HepG2 (cell line): ENCODE data around the gene ZC3H8. TPM values are rescaled to one million over a fixed set of nuclear protein-coding genes. Genes with fewer than 3 reads are reported as not detected.

Experiments
- BHLHE40 ChIP-seq: IDR thresholded peaks from 2 replicates; pipeline ENCODE4 v1.6.1; 2011; ENCODE audit warnings: low read length, improper control_type of control experiment
- CENPT ChIP-seq: sonication (generic); formaldehyde crosslinking; IDR thresholded peaks from 2 replicates; pipeline ENCODE4 v1.8.0; 2022; ENCODE audit warnings: low read depth, mild to moderate bottlenecking, moderate library complexity, missing genetic modification reagents
- HNF1A ChIP-seq, 2 experiments: sonication (generic) in 1 of 2; formaldehyde crosslinking in 1 of 2; IDR thresholded peaks; 2 replicates each; pipeline versions ENCODE4 v1.4.0 to v1.6.1; 2016 to 2020; ENCODE audit warnings: borderline replicate concordance in 1 of 2, low read depth in 1 of 2, mild to moderate bottlenecking in 1 of 2, missing genetic modification reagents in 1 of 2
- IRF9 ChIP-seq: sonication (generic); formaldehyde crosslinking; IDR thresholded peaks from 2 replicates; pipeline ENCODE4 v1.8.0; 2022; ENCODE audit warnings: missing genetic modification reagents, mild to moderate bottlenecking, borderline replicate concordance
- ISX ChIP-seq: sonication (generic); formaldehyde crosslinking; conservative IDR thresholded peaks from 2 replicates; pipeline ENCODE4 v1.5.0; 2020; ENCODE audit warnings: missing genetic modification reagents
- MAFF ChIP-seq: IDR thresholded peaks from 2 replicates; pipeline ENCODE4 v1.6.1; 2011; ENCODE audit warnings: low read depth, low read length, improper control_type of control experiment
- MLLT10 ChIP-seq: sonication (generic); formaldehyde crosslinking; IDR thresholded peaks from 2 replicates; pipeline ENCODE4 v1.4.0; 2020; ENCODE audit warnings: missing genetic modification reagents
- NCOA1 ChIP-seq: sonication (generic); formaldehyde crosslinking; IDR thresholded peaks from 2 replicates; pipeline ENCODE4 v1.9.0; 2021; ENCODE audit warnings: missing genetic modification reagents
- RFX5 ChIP-seq: IDR thresholded peaks from 2 replicates; pipeline ENCODE4 v1.6.1; 2011; ENCODE audit warnings: low read depth, low read length, improper control_type of control experiment
- SATB2 ChIP-seq: sonication (generic); formaldehyde crosslinking; IDR thresholded peaks from 2 replicates; pipeline ENCODE4 v1.5.0; 2020; ENCODE audit warnings: missing genetic modification reagents
- SNAI1 ChIP-seq: sonication (generic); formaldehyde crosslinking; IDR thresholded peaks from 2 replicates; pipeline ENCODE4 v1.5.0; 2020; ENCODE audit warnings: mild to moderate bottlenecking, missing genetic modification reagents, borderline replicate concordance
- SP1 ChIP-seq, 2 experiments: fragments of 450-650 bp in 1 of 2; sonication (generic) in 1 of 2; formaldehyde crosslinking in 1 of 2; IDR thresholded peaks; 2 replicates each; pipeline versions ENCODE4 v1.4.0 to v1.6.1; 2016 to 2020; ENCODE audit warnings: missing genetic modification reagents in 1 of 2
- ZNF232 ChIP-seq: sonication (generic); formaldehyde crosslinking; IDR thresholded peaks from 2 replicates; pipeline ENCODE4 v1.4.0; 2020; ENCODE audit warnings: missing genetic modification reagents, borderline replicate concordance
- ZNF234 ChIP-seq: sonication (generic); formaldehyde crosslinking; conservative IDR thresholded peaks from 2 replicates; pipeline ENCODE4 v1.5.1; 2020; ENCODE audit warnings: mild to moderate bottlenecking, missing genetic modification reagents
- ZNF337 ChIP-seq: sonication (generic); formaldehyde crosslinking; IDR thresholded peaks from 2 replicates; pipeline ENCODE4 v1.5.1; 2020; ENCODE audit warnings: missing genetic modification reagents, low read depth, mild to moderate bottlenecking, borderline replicate concordance
- ZNF451 ChIP-seq: sonication (generic); formaldehyde crosslinking; IDR thresholded peaks from 2 replicates; pipeline ENCODE4 v1.5.0; 2020; ENCODE audit warnings: mild to moderate bottlenecking, missing genetic modification reagents
- ZNF460 ChIP-seq: sonication (generic); formaldehyde crosslinking; IDR thresholded peaks from 2 replicates; pipeline ENCODE4 v1.5.1; 2020; ENCODE audit warnings: missing genetic modification reagents, mild to moderate bottlenecking, borderline replicate concordance
- ZNF558 ChIP-seq: sonication (generic); formaldehyde crosslinking; IDR thresholded peaks from 2 replicates; pipeline ENCODE4 v1.9.0; 2022; ENCODE audit warnings: mild to moderate bottlenecking, missing genetic modification reagents, borderline replicate concordance
- ZNF619 ChIP-seq: sonication (generic); formaldehyde crosslinking; IDR thresholded peaks from 2 replicates; pipeline ENCODE4 v1.4.0; 2020; ENCODE audit warnings: mild to moderate bottlenecking, missing genetic modification reagents
- ZNF883 ChIP-seq: sonication (generic); formaldehyde crosslinking; IDR thresholded peaks from 2 replicates; pipeline ENCODE4 v1.5.1; 2020; ENCODE audit warnings: mild to moderate bottlenecking, missing genetic modification reagents; ENCODE audit errors: not compliant biosample characterization
- polyA plus RNA-seq, 8 experiments: library from polyadenylated mRNA; depleted of rRNA in 3 of 8; stranded (reverse) in 7 of 8; unstranded in 1 of 8; fragments of >200 nt; fragmentation: Illumina TruSeq in 4 of 8; extraction: Trizol in 4 of 8; gene quantifications; 2 replicates each; pipeline versions ENCODE4 v1.2.1 to v1.2.3, GENCODE V29; 2011 to 2016; ENCODE audit warnings: low read depth in 4 of 8, missing spikeins in 1 of 8, mixed read lengths in 1 of 8; ENCODE audit not compliant: insufficient read depth in 1 of 8
- total RNA-seq, 5 experiments: library from RNA; depleted of rRNA; stranded (reverse); fragments of >200 nt; fragmentation: Illumina TruSeq; extraction: Trizol; gene quantifications; 2 replicates each; pipeline ENCODE4 v1.2.3, GENCODE V29; 2016; ENCODE audit warnings: low read depth in 1 of 5
- TF ChIP-seq, protein P1 (sequence below): sonication (generic); formaldehyde crosslinking; IDR thresholded peaks from 2 replicates; pipeline ENCODE4 v1.4.0; 2020; ENCODE audit warnings: missing genetic modification reagents
- TF ChIP-seq, protein P2 (sequence below): sonication (generic); formaldehyde crosslinking; conservative IDR thresholded peaks from 2 replicates; pipeline ENCODE4 v1.4.0; 2020; ENCODE audit warnings: missing genetic modification reagents

The ZC3H8 gene
- total and polyA plus RNA-seq, 2 of the 13 experiments (the other 11 are each of a cell fraction or from before 2014, with no cell fraction given): 4.5 to 17.0 TPM

GRCh38 chr2:112275311-112275886 is 20.6 kb upstream of the ZC3H8 start, which contains the start of gene ZC3H6 (continued):
- TF ChIP-seq, protein P1, sequence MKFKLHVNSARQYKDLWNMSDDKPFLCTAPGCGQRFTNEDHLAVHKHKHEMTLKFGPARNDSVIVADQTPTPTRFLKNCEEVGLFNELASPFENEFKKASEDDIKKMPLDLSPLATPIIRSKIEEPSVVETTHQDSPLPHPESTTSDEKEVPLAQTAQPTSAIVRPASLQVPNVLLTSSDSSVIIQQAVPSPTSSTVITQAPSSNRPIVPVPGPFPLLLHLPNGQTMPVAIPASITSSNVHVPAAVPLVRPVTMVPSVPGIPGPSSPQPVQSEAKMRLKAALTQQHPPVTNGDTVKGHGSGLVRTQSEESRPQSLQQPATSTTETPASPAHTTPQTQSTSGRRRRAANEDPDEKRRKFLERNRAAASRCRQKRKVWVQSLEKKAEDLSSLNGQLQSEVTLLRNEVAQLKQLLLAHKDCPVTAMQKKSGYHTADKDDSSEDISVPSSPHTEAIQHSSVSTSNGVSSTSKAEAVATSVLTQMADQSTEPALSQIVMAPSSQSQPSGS (CRISPR knock-in tag): peak; percentile 92
- TF ChIP-seq MLLT10 (CRISPR knock-in tag) (no peak), ZNF883 (CRISPR knock-in tag) (peak; percentile 88), ZNF234 (peak; percentile 99), ZNF558 (CRISPR knock-in tag) (peak; percentile 66), RFX5 (peak; percentile 61; the same call in 1 of the 2 replicates), ZNF337 (CRISPR knock-in tag) (peak; percentile 25; the same call in 1 of the 2 replicates), ZNF619 (CRISPR knock-in tag) (peak; percentile 99), ISX (0 out of 2 replicates have a peak, but pooled peaks have one; percentile 29), ZNF460 (peak; percentile 69; the same call in 1 of the 2 replicates), NCOA1 (peak; percentile 79; the same call in 1 of the 2 replicates), SATB2 (peak; percentile 70; the same call in 1 of the 2 replicates), ZNF232 (CRISPR knock-in tag) (peak; percentile 92; the same call in 1 of the 2 replicates), ZNF451 (CRISPR knock-in tag) (no peak; the same call in none of the 2 replicates), SP1 (IDR thresholded peaks at IDR 0.05) (no peak), SP1 (CRISPR knock-in tag; IDR thresholded peaks at IDR 0.05) (peak; percentile 98), IRF9 (peak; percentile 97), HNF1A (IDR thresholded peaks at IDR 0.05; ENCODE audit: low read depth) (0 out of 2 replicates have a peak, but pooled peaks have one; percentile 12), HNF1A (CRISPR knock-in tag; IDR thresholded peaks at IDR 0.05; ENCODE audit: borderline replicate concordance) (peak; percentile 92), CENPT (peak; percentile 91), MAFF (no peak), SNAI1 (CRISPR knock-in tag) (peak; percentile 93; the same call in 1 of the 2 replicates), BHLHE40 (peak; percentile 69; the same call in 1 of the 2 replicates)
- TF ChIP-seq, protein P2, sequence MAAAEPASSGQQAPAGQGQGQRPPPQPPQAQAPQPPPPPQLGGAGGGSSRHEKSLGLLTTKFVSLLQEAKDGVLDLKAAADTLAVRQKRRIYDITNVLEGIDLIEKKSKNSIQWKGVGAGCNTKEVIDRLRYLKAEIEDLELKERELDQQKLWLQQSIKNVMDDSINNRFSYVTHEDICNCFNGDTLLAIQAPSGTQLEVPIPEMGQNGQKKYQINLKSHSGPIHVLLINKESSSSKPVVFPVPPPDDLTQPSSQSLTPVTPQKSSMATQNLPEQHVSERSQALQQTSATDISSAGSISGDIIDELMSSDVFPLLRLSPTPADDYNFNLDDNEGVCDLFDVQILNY (CRISPR knock-in tag): peak; percentile 92
